ENCODE measurements around the gene ITGB6.

The ITGB6 gene

GRCh38 chr2:160199683-160200389 lies at the start of gene ITGB6:
TSS of gene ITGB6 (minus strand) at chr2:160200272. CDS start at chr2:160200063, 209 bp downstream.
- no peak for TF ChIP-seq GATA1 (IDR thresholded peaks at IDR 0.05; ENCODE audit: low read depth, low read length)
- no peak for TF ChIP-seq POLR2A (IDR thresholded peaks at IDR 0.05; ENCODE audit: low read length)

GRCh38 chr2:160247296-160248035 lies 47.4 kb upstream of the ITGB6 start:
- TF ChIP-seq GATA1 (IDR thresholded peaks at IDR 0.05; ENCODE audit: low read depth, low read length) (no peak), POLR2A (IDR thresholded peaks at IDR 0.05; ENCODE audit: low read length) (no peak)
- no peak for DNase-seq

More at GRCh38 chr2:160199683-160200389, at the start of gene ITGB6:
- no peak for DNase-seq

- DNase-seq, result no peak
These were observed 46.3 kb upstream of the ITGB6 start for GRCh38 chr2:160246356-160246755.

GRCh38 chr2:160245614-160246155 lies 45.6 kb upstream of the ITGB6 start:
- TF ChIP-seq POLR2A (IDR thresholded peaks at IDR 0.05; ENCODE audit: low read length), result no peak
- no peak for TF ChIP-seq GATA1 (IDR thresholded peaks at IDR 0.05; ENCODE audit: low read depth, low read length)
- DNase-seq, result no peak

More at GRCh38 chr2:160246356-160246755, 46.3 kb upstream of the ITGB6 start:
- TF ChIP-seq GATA1 (IDR thresholded peaks at IDR 0.05; ENCODE audit: low read depth, low read length) (no peak), POLR2A (IDR thresholded peaks at IDR 0.05; ENCODE audit: low read length) (no peak)

GRCh38 chr2:160242893-160243564 lies 43.0 kb upstream of the ITGB6 start:
- DNase-seq, result no peak
- TF ChIP-seq GATA1 (IDR thresholded peaks at IDR 0.05; ENCODE audit: low read depth, low read length), result no peak
- no peak for TF ChIP-seq POLR2A (IDR thresholded peaks at IDR 0.05; ENCODE audit: low read length)

- TF ChIP-seq GATA1 (IDR thresholded peaks at IDR 0.05; ENCODE audit: low read depth, low read length) (no peak), POLR2A (IDR thresholded peaks at IDR 0.05; ENCODE audit: low read length) (no peak)
These were observed 41.4 kb upstream of the ITGB6 start for GRCh38 chr2:160241251-160242137.

GRCh38 chr2:160239436-160239835 lies 39.4 kb upstream of the ITGB6 start:
- no peak for TF ChIP-seq GATA1 (IDR thresholded peaks at IDR 0.05; ENCODE audit: low read depth, low read length)
- no peak for TF ChIP-seq POLR2A (IDR thresholded peaks at IDR 0.05; ENCODE audit: low read length)
- no peak for DNase-seq

More at GRCh38 chr2:160241251-160242137, 41.4 kb upstream of the ITGB6 start:
- DNase-seq, result no peak

GRCh38 chr2:160238392-160238791 lies 38.3 kb upstream of the ITGB6 start:
- TF ChIP-seq POLR2A (IDR thresholded peaks at IDR 0.05; ENCODE audit: low read length), result no peak
- no peak for TF ChIP-seq GATA1 (IDR thresholded peaks at IDR 0.05; ENCODE audit: low read depth, low read length)
- DNase-seq, result no peak

- no peak for DNase-seq
- TF ChIP-seq POLR2A (IDR thresholded peaks at IDR 0.05; ENCODE audit: low read length) (no peak), GATA1 (IDR thresholded peaks at IDR 0.05; ENCODE audit: low read depth, low read length) (no peak)
These were observed 32.9 kb upstream of the ITGB6 start for GRCh38 chr2:160232905-160233475.

GRCh38 chr2:160229591-160229990 lies 29.5 kb upstream of the ITGB6 start:
- DNase-seq, result no peak

GRCh38 chr2:160228141-160228917 lies 28.3 kb upstream of the ITGB6 start:
- TF ChIP-seq GATA1 (IDR thresholded peaks at IDR 0.05; ENCODE audit: low read depth, low read length) (no peak), POLR2A (IDR thresholded peaks at IDR 0.05; ENCODE audit: low read length) (no peak)
- DNase-seq, result no peak

More at GRCh38 chr2:160229591-160229990, 29.5 kb upstream of the ITGB6 start:
- TF ChIP-seq POLR2A (IDR thresholded peaks at IDR 0.05; ENCODE audit: low read length) (no peak), GATA1 (IDR thresholded peaks at IDR 0.05; ENCODE audit: low read depth, low read length) (no peak)

All from erythroblast (primary cell).